NCI-H524 (cell line): Measurements from ENCODE around the gene OR7A17.

ENCODE experiments used
- DNase-seq, 2 experiments: peaks; one replicate each; lab custom pipeline; 2025; lab: John Stamatoyannopoulos, UW

The OR7A17 gene

DNA sequence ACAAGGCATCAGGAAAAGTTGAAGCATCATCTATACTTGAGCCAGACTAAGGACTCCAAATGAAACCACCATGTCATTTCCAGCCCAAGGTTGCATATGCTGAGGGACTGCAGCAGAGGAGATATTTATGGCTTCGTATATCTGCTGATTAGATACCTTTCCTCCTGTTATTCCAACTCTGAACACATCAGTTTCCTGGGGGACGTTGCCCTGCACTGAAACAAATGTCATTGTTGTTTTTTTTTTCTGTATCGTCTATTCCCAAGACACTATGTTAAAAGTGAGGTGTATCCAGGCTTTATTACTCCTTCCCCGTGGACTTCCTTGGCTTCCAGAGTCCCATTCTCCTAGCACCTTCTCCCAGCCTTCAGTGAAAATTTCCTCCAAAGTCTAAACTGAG lies at the start of gene OR7A17:
OR7A17 (minus strand) TSS at position 101 of the 400 bp plus-strand sequence. CDS start 4,777 bp downstream, outside the sequence.
- no peak for DNase-seq

DNA sequence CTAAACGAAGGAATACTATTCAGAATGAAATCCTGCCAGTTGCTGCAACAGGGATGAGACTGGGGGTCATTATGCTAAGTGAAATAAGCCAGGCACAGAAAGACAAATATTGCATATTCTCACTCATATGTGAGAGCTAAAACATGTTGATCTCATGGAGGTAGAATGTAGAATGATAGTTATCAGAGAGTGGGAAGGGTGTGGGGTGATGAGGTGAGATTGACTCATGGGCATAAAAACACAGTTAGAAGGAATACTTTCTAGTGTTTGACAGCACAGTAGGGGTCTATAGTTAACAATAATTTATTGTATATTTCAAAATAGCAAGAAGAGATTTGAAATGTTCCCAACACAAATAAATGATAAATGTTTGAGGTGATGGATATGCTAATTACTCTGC lies 47.6 kb upstream of the OR7A17 start:
- no peak for DNase-seq

DNA sequence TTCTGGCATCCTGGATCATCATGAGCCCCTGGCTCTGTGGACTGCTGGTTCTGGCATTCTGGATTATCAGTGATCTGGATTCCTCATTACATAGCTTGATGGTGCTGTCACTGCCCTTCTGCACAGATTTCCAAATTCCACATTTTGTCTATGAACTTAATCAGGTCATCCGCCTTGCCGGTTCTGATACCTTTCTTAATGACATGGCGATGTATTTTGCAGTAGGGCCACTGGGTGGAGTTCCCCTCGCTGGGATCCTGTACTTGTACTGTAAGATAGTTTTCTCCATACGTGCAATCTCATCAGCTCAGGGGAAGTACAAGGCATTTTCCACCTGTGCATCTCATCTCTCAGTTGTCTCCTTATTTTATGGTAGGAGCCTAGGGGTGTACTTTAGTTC lies 30.9 kb upstream of the OR7A17 start:
- no peak for DNase-seq

DNA sequence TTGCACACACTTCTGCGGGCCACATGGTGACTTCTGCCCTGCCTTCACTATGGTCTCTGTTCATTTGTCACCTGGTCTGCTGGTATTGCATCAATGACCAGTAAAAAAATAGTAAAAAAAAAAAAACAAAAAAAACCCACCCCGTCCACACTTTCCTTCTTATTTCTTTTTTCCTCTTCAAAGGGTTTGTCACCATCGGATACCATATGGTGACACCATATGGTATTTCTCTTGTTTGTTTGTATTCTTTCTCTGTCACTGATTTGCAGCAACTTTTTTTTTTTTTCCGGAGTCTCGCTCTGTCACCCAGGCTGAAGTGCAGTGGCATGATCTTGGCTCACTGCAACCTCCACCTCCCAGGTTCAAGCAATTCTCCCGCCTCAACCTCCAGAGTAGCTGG lies 29.2 kb upstream of the OR7A17 start:
- peak; percentile 2 to 29 for DNase-seq

DNA sequence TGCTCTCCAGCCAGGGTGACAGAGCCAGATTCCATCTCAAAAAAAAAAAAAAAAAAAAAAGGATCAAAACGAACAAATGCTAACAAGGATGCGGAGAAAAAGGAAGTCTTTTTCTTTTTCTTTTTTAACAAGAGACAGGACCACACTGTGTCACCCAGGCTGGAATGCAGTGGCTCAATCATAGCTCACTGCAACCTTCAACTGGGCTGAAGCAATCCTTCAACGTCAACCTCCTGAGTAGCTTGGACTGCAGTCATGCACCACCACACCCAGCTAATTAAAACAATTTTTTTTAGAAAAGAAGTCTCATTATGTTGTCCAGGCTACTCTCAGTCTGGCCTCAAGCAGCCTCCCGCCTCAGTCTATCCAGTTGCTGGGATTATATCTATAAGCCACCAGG lies 20.8 kb upstream of the OR7A17 start:
- no peak for DNase-seq

DNA sequence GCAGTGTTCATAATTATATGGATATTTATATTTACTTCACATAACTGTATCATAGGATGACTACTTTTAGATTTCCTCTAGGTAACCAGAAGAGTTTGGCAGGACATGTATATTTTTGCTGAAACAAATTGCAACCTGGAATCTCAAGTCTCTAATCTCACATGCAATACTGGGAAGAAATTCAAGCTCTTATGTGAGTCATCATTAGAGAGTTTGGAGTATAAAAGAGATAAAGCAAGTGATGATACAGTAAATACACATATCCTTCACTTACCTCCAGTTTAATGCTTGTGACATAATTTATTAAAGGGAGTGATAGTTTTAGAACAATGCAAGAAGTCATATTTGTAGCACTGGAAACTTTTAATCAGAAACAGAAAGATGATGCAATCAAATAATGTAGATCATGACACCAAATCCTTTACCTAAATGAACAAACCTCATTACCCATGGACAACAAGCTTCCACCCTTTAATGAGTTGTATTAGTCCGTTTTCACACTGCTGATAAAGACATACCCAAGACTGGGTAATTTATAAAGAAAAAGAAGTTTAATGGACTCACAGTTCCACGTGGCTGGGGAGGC lies 15.8 kb upstream of the OR7A17 start:
- DNase-seq: no peak

GRCh38 chr19:14890643-14891379 lies 4.9 kb upstream of the OR7A17 start:
- no peak for DNase-seq

DNA sequence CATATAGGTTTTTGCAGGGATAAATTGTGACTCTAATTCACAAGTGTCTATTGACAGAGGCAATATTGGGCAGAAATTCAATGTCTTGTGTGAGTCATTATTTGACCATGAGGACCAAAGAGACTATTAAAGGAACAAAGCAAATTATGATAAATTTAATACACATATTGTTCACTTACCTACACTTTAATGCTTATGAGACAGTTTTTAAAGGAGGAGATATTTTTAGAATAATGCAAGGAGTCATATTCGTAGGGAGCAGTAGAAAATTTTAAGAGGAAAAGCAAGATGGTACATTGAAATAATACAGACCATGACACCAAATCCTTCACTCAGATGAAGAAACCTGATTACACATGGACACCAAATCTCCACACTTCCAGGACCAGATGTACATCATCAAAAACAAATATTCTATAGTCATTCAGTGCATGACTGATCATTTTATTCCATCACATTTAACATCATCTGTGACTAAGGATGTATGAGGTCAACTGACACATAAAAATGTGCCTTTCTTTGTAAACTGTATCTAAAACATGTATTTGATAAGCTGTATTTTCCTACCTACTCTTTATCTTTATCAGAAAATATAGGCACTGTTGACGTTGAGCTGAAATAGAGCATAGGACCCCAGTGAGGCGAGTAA lies 4.2 kb upstream of the OR7A17 start:
- DNase-seq: no peak

GRCh38 chr19:14871619-14872230 lies 14.2 kb downstream of the OR7A17 start:
- peak in 1 of 2 experiments; percentile 23 for DNase-seq

- DNase-seq: no peak
Observed at GRCh38 chr19:14868497-14868896, 17.4 kb downstream of the OR7A17 start.

- no peak for DNase-seq
Observed at GRCh38 chr19:14848822-14849221, 37.1 kb downstream of the OR7A17 start, which contains the start of gene OR7A10. Gene OR7A10 (minus strand): TSS chr19:14848922. CDS start chr19:14841877, 7,045 bp downstream.

GRCh38 chr19:14843578-14843977 lies 42.4 kb downstream of the OR7A17 start:
- no peak for DNase-seq

- no peak for DNase-seq
Observed at GRCh38 chr19:14843169-14843568, 42.8 kb downstream of the OR7A17 start.

- no peak for DNase-seq
Observed at GRCh38 chr19:14840206-14840605, 45.7 kb downstream of the OR7A17 start.

- no peak for DNase-seq
Observed at GRCh38 chr19:14837391-14837790, 48.5 kb downstream of the OR7A17 start.

DNA sequence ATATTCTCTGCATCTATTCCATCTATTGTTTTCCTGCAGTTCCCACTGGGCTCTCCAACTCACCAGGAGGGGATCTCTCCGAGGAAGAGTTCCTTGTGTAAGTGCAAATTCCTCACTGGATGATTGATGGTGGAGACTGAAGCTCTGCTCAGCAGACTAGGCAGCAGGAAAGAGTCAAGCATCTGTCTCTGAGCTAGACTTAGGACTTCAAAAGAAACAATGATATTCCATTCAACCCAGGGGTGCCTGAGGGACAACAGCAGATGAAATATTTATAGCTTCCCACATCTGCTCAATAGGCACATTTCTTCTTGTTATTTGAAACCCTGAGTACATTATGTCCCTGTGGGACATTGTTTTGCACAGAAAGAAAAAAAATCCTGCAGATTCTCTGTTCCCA lies 50.9 kb downstream of the OR7A17 start, which contains the start of the genes OR7A5 and OR7C1:
OR7A5 (minus strand) TSS at position 175 of the 400 bp plus-strand sequence. CDS start 6,944 bp downstream, outside the sequence.
OR7C1 (minus strand) TSS at position 175 of the 400 bp plus-strand sequence. CDS start 35,049 bp downstream, outside the sequence.
- no peak for DNase-seq

- no peak for DNase-seq
Observed at GRCh38 chr19:14830702-14831101, 55.2 kb downstream of the OR7A17 start.
